Stimulated activated CD4-positive, alpha-beta T cell treated with anti-CD3 and anti-CD28 coated beads, Interleukin-1b, Interleukin-23, amount 100 ng/mL, for 4 hours (primary cell): Measurements from ENCODE around the gene SARM1.

Experiments
- DNase-seq, 2 donors: peaks; one replicate each; pipeline ENCODE4 v3.0.0-alpha.2; 2020; ENCODE audit warnings: low read depth in 2 of 2

The SARM1 gene

GRCh38 chr17:28341516-28341915, 30.0 kb upstream of the SARM1 start:
- DNase-seq = no peak

GRCh38 chr17:28342313-28342712, 29.2 kb upstream of the SARM1 start:
- DNase-seq = no peak

- no peak for DNase-seq
Measured at GRCh38 chr17:28343491-28343932, 28.0 kb upstream of the SARM1 start.

- no peak for DNase-seq
Measured at GRCh38 chr17:28344011-28344410, 27.5 kb upstream of the SARM1 start.

- no peak for DNase-seq
Measured at GRCh38 chr17:28344435-28344901, 27.0 kb upstream of the SARM1 start.

- DNase-seq = no peak
Measured at GRCh38 chr17:28345419-28346198, 25.9 kb upstream of the SARM1 start.

GRCh38 chr17:28346199-28346580, 25.3 kb upstream of the SARM1 start:
- no peak for DNase-seq

GRCh38 chr17:28346746-28347246, 24.7 kb upstream of the SARM1 start:
- no peak for DNase-seq

- no peak for DNase-seq
Measured at GRCh38 chr17:28347261-28347891, 24.1 kb upstream of the SARM1 start.

- DNase-seq = no peak
Measured at GRCh38 chr17:28348979-28349378, 22.5 kb upstream of the SARM1 start.

GRCh38 chr17:28350271-28350670, 21.2 kb upstream of the SARM1 start:
- no peak for DNase-seq

- DNase-seq = peak; percentile 89 to 92
Measured at GRCh38 chr17:28357061-28357900, 14.2 kb upstream of the SARM1 start, which contains the start of gene POLDIP2. Gene POLDIP2, minus strand, starts transcription at chr17:28357527. Its CDS starts 79 bp downstream, at chr17:28357448.

GRCh38 chr17:28357901-28358197, 13.6 kb upstream of the SARM1 start:
- DNase-seq = no peak

- no peak for DNase-seq
Measured at GRCh38 chr17:28363186-28363585, 8.3 kb upstream of the SARM1 start.

GRCh38 chr17:28363776-28364650, 7.5 kb upstream of the SARM1 start:
- DNase-seq = no peak

- no peak for DNase-seq
Measured at GRCh38 chr17:28364665-28365363, 6.7 kb upstream of the SARM1 start, which contains the start of gene SEBOX. Gene SEBOX, minus strand, starts transcription at chr17:28365199. Its CDS starts 48 bp downstream, at chr17:28365151.

- no peak for DNase-seq
Measured at GRCh38 chr17:28365487-28365886, 6.0 kb upstream of the SARM1 start.

- no peak for DNase-seq
Measured at GRCh38 chr17:28366605-28367004, 4.9 kb upstream of the SARM1 start.

GRCh38 chr17:28367641-28368305, 3.7 kb upstream of the SARM1 start:
- DNase-seq = no peak

GRCh38 chr17:28368306-28368831, 3.1 kb upstream of the SARM1 start:
- DNase-seq = no peak
